ENCODE measurements around the gene TIAL1. TPM values are rescaled to one million over a fixed set of nuclear protein-coding genes. Genes with fewer than 3 reads are reported as not detected.

Gene TIAL1
- total and polyA plus RNA-seq, 2 donors (not counting 3 experiments of a cell fraction or from before 2014, with no cell fraction given) = 57.7 to 150 TPM

DNA sequence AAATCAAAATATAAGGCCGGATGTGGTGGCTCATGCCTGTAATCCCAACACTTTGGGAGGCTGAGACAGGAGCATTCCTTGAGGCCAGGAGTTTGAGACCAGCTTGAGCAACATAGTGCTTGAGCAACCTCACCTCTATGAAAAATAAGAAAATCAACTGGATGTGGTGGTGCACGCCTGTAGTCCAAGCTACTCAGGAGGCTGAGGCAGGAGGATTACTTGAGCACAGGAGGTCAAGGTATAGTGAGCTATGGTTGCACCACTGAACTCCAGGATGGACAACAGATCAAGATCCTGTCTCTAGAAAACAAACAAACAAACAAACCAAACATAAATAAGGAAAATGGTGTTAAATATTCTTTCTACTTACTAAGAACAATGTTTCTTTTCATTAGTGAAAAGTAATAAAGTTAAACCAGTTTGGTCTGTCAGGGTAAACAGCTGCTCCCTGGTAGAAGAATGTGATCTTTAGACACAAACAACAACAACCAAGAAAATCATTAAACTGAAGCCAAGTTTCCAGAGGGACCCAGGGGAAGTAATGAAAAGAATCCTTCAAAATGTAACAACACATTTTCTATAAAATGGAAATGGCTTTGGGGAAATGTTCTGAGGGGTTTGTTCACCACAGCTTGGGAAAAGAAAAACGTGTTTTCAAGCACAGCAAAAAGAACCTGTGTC lies 36.9 kb upstream of the TIAL1 start:
- no TSS peak for BruUV-seq (replicated peaks)

More for the DNA sequence above, 36.9 kb upstream of the TIAL1 start:
- Histone ChIP-seq H4K20me1 (replicated peaks; ENCODE audit: control insufficient read depth, extremely low read depth, insufficient read depth, low read length) (no peaks in the 10 kb centered on the region), H3K27me3 (ENCODE audit: control insufficient read depth in 2 of 2, insufficient read depth in 2 of 2, low read length in 2 of 2) (peaks cover 0 to 1% of the 10 kb centered on the region in 2 experiments), H2AFZ (ENCODE audit: low read depth, low read length) (no peak overlapping the region), H3K79me2 (ENCODE audit: control insufficient read depth, insufficient read depth, low read length) (no peaks in the 10 kb centered on the region), H3K27ac (ENCODE audit: insufficient read depth, low read depth, low read length) (no peak overlapping the region), H3K4me3 (replicated peaks in 1 of 3; ENCODE audit: insufficient read depth in 1 of 3, low read depth in 1 of 3, low read length in 3 of 3) (no peak overlapping the region), H3K4me1 (ENCODE audit: control insufficient read depth, extremely low read depth, insufficient read depth, low read length) (no peaks in the 10 kb centered on the region), H3K9me3 (replicated peaks; ENCODE audit: control insufficient read depth, insufficient read depth, low read length) (no peaks in the 10 kb centered on the region), H3K9ac (replicated peaks; ENCODE audit: extremely low read depth, insufficient read depth, low read length) (no peak overlapping the region), H3K4me2 (ENCODE audit: insufficient read depth, low read length) (no peak overlapping the region), H3K9me1 (replicated peaks; ENCODE audit: control insufficient read depth, extremely low read depth, insufficient read depth, low read length) (no peaks in the 10 kb centered on the region), H3K36me3 (ENCODE audit: control insufficient read depth in 2 of 2, extremely low read depth in 1 of 2, insufficient read depth in 2 of 2, low read length in 2 of 2) (no peaks in the 10 kb centered on the region)
- CTCF ChIA-PET = interaction anchor here (2.2 kb wide), 1 partner anchor 25 kb away, joined by 9 read pairs; no protein-coding TSS in a partner anchor
- POLR2A ChIA-PET = no interaction called here
- dilution Hi-C loops (cut with MboI; ENCODE audit: extremely low pct_ligation_motif_present, low sequenced_read_pairs) = no loop called here
- no peak for DNase-seq (ENCODE audit: low read depth, low spot score)
- TF ChIP-seq, protein P1, sequence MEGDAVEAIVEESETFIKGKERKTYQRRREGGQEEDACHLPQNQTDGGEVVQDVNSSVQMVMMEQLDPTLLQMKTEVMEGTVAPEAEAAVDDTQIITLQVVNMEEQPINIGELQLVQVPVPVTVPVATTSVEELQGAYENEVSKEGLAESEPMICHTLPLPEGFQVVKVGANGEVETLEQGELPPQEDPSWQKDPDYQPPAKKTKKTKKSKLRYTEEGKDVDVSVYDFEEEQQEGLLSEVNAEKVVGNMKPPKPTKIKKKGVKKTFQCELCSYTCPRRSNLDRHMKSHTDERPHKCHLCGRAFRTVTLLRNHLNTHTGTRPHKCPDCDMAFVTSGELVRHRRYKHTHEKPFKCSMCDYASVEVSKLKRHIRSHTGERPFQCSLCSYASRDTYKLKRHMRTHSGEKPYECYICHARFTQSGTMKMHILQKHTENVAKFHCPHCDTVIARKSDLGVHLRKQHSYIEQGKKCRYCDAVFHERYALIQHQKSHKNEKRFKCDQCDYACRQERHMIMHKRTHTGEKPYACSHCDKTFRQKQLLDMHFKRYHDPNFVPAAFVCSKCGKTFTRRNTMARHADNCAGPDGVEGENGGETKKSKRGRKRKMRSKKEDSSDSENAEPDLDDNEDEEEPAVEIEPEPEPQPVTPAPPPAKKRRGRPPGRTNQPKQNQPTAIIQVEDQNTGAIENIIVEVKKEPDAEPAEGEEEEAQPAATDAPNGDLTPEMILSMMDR (IDR thresholded peaks at IDR 0.05; ENCODE audit: extremely low read depth in 1 of 2, insufficient read depth in 1 of 2, low read depth in 1 of 2, low read length in 2 of 2) = no peak
- TF ChIP-seq MYC (IDR thresholded peaks at IDR 0.05; ENCODE audit: low read depth, low read length) = no peak
- TF ChIP-seq, protein P2, sequence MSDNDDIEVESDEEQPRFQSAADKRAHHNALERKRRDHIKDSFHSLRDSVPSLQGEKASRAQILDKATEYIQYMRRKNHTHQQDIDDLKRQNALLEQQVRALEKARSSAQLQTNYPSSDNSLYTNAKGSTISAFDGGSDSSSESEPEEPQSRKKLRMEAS (IDR thresholded peaks at IDR 0.05; ENCODE audit: insufficient read depth, insufficient read length) = no peak
- TF ChIP-seq POLR2AphosphoS5 (IDR thresholded peaks at IDR 0.05; ENCODE audit: insufficient read depth, low read depth, low read length) = no peak
- no peak for TF ChIP-seq GATA2 (IDR thresholded peaks at IDR 0.05; ENCODE audit: insufficient read depth, insufficient read length, low read depth, low read length)
- no peak for TF ChIP-seq FOS (IDR thresholded peaks at IDR 0.05; ENCODE audit: borderline replicate concordance, insufficient read depth, low read length)
- no peak for TF ChIP-seq EZH2 (IDR thresholded peaks at IDR 0.05; ENCODE audit: borderline replicate concordance, low read depth, low read length, severe bottlenecking)
- intact Hi-C loops (cut with micrococcal nuclease) = no loop called here
- no peak for FAIRE-seq

Data from endothelial cell of umbilical vein (primary cell).